ENCODE data around the gene NAP1L1. TPM values are rescaled to one million over a fixed set of nuclear protein-coding genes. Genes with fewer than 3 reads are reported as not detected.

NAP1L1 gene
- total RNA-seq, 1 experiment from 2014 or later, result 946 TPM

- Mint-ChIP-seq H3K9me3 (peaks cover 2% of the 10 kb centered on the region; the same call in 1 of the 2 replicates), H3K4me1 (no peaks in the 10 kb centered on the region), H3K36me3 (no peaks in the 10 kb centered on the region), H3K27ac (no peak overlapping the region), H3K4me3 (no peak overlapping the region), H3K27me3 (ENCODE audit: low read depth) (no peaks in the 10 kb centered on the region; the same call in 1 of the 2 replicates)
- ChIA-PET POLR2A (no interaction called here), CTCF (no interaction called here)
- peak; percentile 43; the same call in 1 of the 2 replicates for ATAC-seq
- DNase-seq (ENCODE audit: low spot score), result no peak
- TF ChIP-seq JAZF1 (CRISPR knock-in tag; IDR thresholded peaks at IDR 0.05) (no peak), USF1 (CRISPR knock-in tag; IDR thresholded peaks at IDR 0.05) (no peak), ATF6 (CRISPR knock-in tag; IDR thresholded peaks at IDR 0.05) (no peak), FOXP4 (CRISPR knock-in tag; IDR thresholded peaks at IDR 0.05) (no peak)
These were observed 39.1 kb upstream of the NAP1L1 start for GRCh38 chr12:76123259-76124212.

- Mint-ChIP-seq H3K4me3 (no peak overlapping the region), H3K27ac (no peak overlapping the region), H3K4me1 (no peaks in the 10 kb centered on the region), H3K36me3 (no peaks in the 10 kb centered on the region), H3K27me3 (ENCODE audit: low read depth) (no peaks in the 10 kb centered on the region), H3K9me3 (peaks cover 5% of the 10 kb centered on the region; the same call in 1 of the 2 replicates)
- POLR2A ChIA-PET, result no interaction called here
- ATAC-seq (no peak), DNase-seq (ENCODE audit: low spot score) (no peak)
- CTCF ChIA-PET, result no interaction called here
- TF ChIP-seq ZBTB21 (CRISPR knock-in tag; IDR thresholded peaks at IDR 0.05; ENCODE audit: borderline replicate concordance), result no peak
- TF ChIP-seq TEAD4 (CRISPR knock-in tag; IDR thresholded peaks at IDR 0.05), result no peak
- no peak for TF ChIP-seq ZNF425 (CRISPR knock-in tag; conservative IDR thresholded peaks at IDR 0.05)
- TF ChIP-seq ATF1 (CRISPR knock-in tag; IDR thresholded peaks at IDR 0.05), result no peak
- TF ChIP-seq ZMAT4 (CRISPR knock-in tag; IDR thresholded peaks at IDR 0.05), result no peak
- no peak for TF ChIP-seq ZNF671 (CRISPR knock-in tag; IDR thresholded peaks at IDR 0.05)
- no peak for TF ChIP-seq E2F4 (CRISPR knock-in tag; IDR thresholded peaks at IDR 0.05; ENCODE audit: borderline replicate concordance, low read depth)
- no peak for TF ChIP-seq ATF3 (CRISPR knock-in tag; conservative IDR thresholded peaks at IDR 0.05)
- no peak for TF ChIP-seq SP1 (CRISPR knock-in tag; conservative IDR thresholded peaks at IDR 0.05)
- no peak for TF ChIP-seq TCF7 (CRISPR knock-in tag; IDR thresholded peaks at IDR 0.05; ENCODE audit: low read depth)
- no peak for TF ChIP-seq TEAD1 (CRISPR knock-in tag; IDR thresholded peaks at IDR 0.05)
- no peak for TF ChIP-seq NR1H2 (CRISPR knock-in tag; IDR thresholded peaks at IDR 0.05)
- TF ChIP-seq GTF2I (CRISPR knock-in tag; conservative IDR thresholded peaks at IDR 0.05), result no peak
- no peak for TF ChIP-seq ZNF281 (CRISPR knock-in tag; IDR thresholded peaks at IDR 0.05)
- TF ChIP-seq ESRRA (CRISPR knock-in tag; IDR thresholded peaks at IDR 0.05; ENCODE audit: borderline replicate concordance), result no peak
- no peak for TF ChIP-seq GABPB1 (CRISPR knock-in tag; IDR thresholded peaks at IDR 0.05)
- TF ChIP-seq ERG (CRISPR knock-in tag; IDR thresholded peaks at IDR 0.05), result no peak
These were observed 35.4 kb upstream of the NAP1L1 start for GRCh38 chr12:76119887-76120286.

Data from WTC11 (cell line).